MM.1S (cell line): Measurements from ENCODE around the gene PLEKHA7.

ENCODE experiments used
- DNase-seq: peaks from one replicate; pipeline ENCODE4 v3.0.0-alpha.2; 2015
- H2AFZ ChIP-seq: fragments of 300-600 bp; sonication (generic); 2 replicates; pipeline ENCODE4 v1.6.0; 2016; ENCODE audit warnings: antibody characterized with exemption, low read length
- H3F3A ChIP-seq: fragments of 300-600 bp; sonication (generic); 2 replicates; pipeline ENCODE4 v1.6.1; 2016; ENCODE audit warnings: mild to moderate bottlenecking, antibody characterized with exemption, low read length, moderate library complexity, mixed read lengths; ENCODE audit not compliant: insufficient read depth
- H3K27ac ChIP-seq: fragments of 300-600 bp; sonication (generic); 2 replicates; pipeline ENCODE4 v1.5.1; 2016; ENCODE audit warnings: mild to moderate bottlenecking, low read length
- H3K27me3 ChIP-seq: fragments of 300-600 bp; sonication (generic); replicated peaks from 2 replicates; pipeline ENCODE4 v1.6.0; 2016; ENCODE audit warnings: low read length; ENCODE audit not compliant: insufficient read depth
- H3K36me3 ChIP-seq: fragments of 300-600 bp; sonication (generic); replicated peaks from 2 replicates; pipeline ENCODE4 v1.6.1; 2016; ENCODE audit warnings: mild to moderate bottlenecking, low read length, mixed read lengths; ENCODE audit not compliant: insufficient read depth
- H3K4me1 ChIP-seq: fragments of 300-600 bp; sonication (generic); 2 replicates; pipeline ENCODE4 v1.6.1; 2016; ENCODE audit warnings: low read length, mixed read lengths
- H3K4me2 ChIP-seq: fragments of 300-600 bp; sonication (generic); 2 replicates; pipeline ENCODE4 v1.6.0; 2016; ENCODE audit warnings: low read depth, low read length
- H3K4me3 ChIP-seq: fragments of 300-600 bp; sonication (generic); 2 replicates; pipeline ENCODE4 v1.5.1; 2016; ENCODE audit warnings: low read length, mixed read lengths
- H3K79me2 ChIP-seq: fragments of 300-600 bp; sonication (generic); 2 replicates; pipeline ENCODE4 v1.6.1; 2016; ENCODE audit warnings: mixed run types, low read length, mixed read lengths
- H3K9ac ChIP-seq: fragments of 300-600 bp; sonication (generic); 2 replicates; pipeline ENCODE4 v1.6.1; 2016; ENCODE audit warnings: low read length, mixed read lengths
- H3K9me2 ChIP-seq: fragments of 300-600 bp; sonication (generic); replicated peaks from 2 replicates; pipeline ENCODE4 v1.6.1; 2016; ENCODE audit warnings: mild to moderate bottlenecking, low read length, mixed read lengths; ENCODE audit not compliant: insufficient read depth
- H3K9me3 ChIP-seq: fragments of 300-600 bp; sonication (generic); replicated peaks from 2 replicates; pipeline ENCODE4 v1.6.1; 2016; ENCODE audit warnings: mild to moderate bottlenecking, low read length, mixed read lengths; ENCODE audit not compliant: insufficient read depth
- H4K20me1 ChIP-seq: fragments of 300-600 bp; sonication (generic); 2 replicates; pipeline ENCODE4 v1.6.1; 2016; ENCODE audit warnings: mild to moderate bottlenecking, low read length, moderate library complexity, mixed read lengths; ENCODE audit not compliant: insufficient read depth
- CTCF ChIP-seq: fragments of 300-600 bp; sonication (generic); IDR thresholded peaks from 2 replicates; pipeline ENCODE4 v1.5.1; 2016; ENCODE audit warnings: antibody characterized with exemption, low read length, mixed read lengths
- EZH2 ChIP-seq: fragments of 300-600 bp; sonication (generic); optimal IDR thresholded peaks from 2 replicates; pipeline ENCODE3; 2017; ENCODE audit warnings: low read depth, mild to moderate bottlenecking, antibody characterized with exemption, low read length, mixed read lengths
- EZH2phosphoT487 ChIP-seq: fragments of 300-600 bp; sonication (generic); IDR thresholded peaks from 2 replicates; pipeline ENCODE4 v1.6.1; 2018; ENCODE audit warnings: antibody characterized with exemption, low read length

Gene PLEKHA7

DNA sequence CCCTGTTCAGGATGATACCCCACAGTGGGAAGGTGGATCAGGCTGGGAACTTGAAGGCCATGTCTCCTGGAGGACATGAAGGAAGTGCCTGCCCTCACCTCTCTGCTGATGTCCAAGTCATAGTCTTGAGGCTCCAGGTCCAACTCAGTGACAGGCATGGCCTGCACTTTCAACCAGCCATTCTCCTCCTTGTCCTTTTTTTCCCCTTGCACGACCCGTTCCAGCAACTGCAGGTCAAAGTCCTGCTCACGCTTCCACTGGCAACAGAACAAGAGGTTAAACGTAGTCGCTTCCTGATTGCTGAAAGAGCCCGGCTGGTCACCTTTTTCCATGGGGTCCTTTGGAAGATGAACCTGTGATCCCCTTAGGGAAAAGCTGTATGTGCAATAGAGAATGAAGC, 228.1 kb downstream of the PLEKHA7 start:
- no peaks in the 10 kb centered on the region for H3K9me3 ChIP-seq
- no peaks in the 10 kb centered on the region; the same call in 1 of the 2 replicates for H3K36me3 ChIP-seq
- no peak for DNase-seq
- H2AFZ ChIP-seq: no peak overlapping the region
- peaks cover 4% of the 10 kb centered on the region; the same call in 1 of the 2 replicates for H4K20me1 ChIP-seq
- no peak overlapping the region for H3K4me2 ChIP-seq
- no peak overlapping the region for H3K27ac ChIP-seq
- no peaks in the 10 kb centered on the region for H3K79me2 ChIP-seq
- H3K9ac ChIP-seq: no peak overlapping the region
- no peak overlapping the region for H3K4me3 ChIP-seq
- no peaks in the 10 kb centered on the region for H3K27me3 ChIP-seq
- no peaks in the 10 kb centered on the region for H3K9me2 ChIP-seq
- no peaks in the 10 kb centered on the region for H3K4me1 ChIP-seq
- no peaks in the 10 kb centered on the region for H3F3A ChIP-seq
- TF ChIP-seq CTCF: no peak
- TF ChIP-seq EZH2: no peak
- no peak for TF ChIP-seq EZH2phosphoT487

DNA sequence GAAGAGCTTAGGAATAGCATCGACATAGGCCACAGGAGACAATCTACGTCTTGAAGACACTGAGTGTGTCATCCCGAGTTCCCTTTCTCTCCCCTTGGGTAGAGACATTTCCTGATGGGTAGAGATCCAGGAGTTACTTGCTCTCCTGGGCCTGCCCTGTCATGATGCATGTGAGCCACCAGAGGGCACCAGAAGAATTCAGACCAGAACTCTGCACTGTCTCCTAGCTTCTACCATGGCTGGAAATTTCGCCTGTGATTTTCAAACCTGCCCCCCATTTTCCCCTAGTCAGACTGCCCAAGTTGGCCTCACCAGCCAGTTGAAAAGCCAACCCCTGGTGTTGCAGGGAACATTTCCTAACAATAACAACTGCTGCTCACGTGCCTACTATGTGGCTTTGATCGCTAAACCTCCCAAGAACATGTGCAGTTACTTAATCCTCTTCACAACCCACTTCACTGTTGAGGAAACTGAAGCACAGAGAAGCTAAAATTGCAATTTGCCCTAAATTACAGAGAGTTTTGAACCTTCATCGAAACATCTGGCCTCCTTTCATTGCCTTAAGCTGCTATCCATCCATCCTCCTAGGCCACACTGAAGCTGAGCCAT, 228.6 kb downstream of the PLEKHA7 start:
- Histone ChIP-seq H3K79me2 (no peaks in the 10 kb centered on the region), H3K4me1 (no peaks in the 10 kb centered on the region), H3K27me3 (no peaks in the 10 kb centered on the region), H4K20me1 (peaks cover 4% of the 10 kb centered on the region; the same call in 1 of the 2 replicates), H3F3A (no peaks in the 10 kb centered on the region), H3K9me3 (no peaks in the 10 kb centered on the region), H3K27ac (no peak overlapping the region), H2AFZ (no peak overlapping the region), H3K4me2 (no peak overlapping the region), H3K9me2 (no peaks in the 10 kb centered on the region), H3K4me3 (no peak overlapping the region), H3K9ac (no peak overlapping the region), H3K36me3 (no peaks in the 10 kb centered on the region; the same call in 1 of the 2 replicates)
- TF ChIP-seq EZH2 (no peak), CTCF (peak; percentile 85)
- DNase-seq: peak; percentile 47

- H3K9me3 ChIP-seq: no peaks in the 10 kb centered on the region
- H3K36me3 ChIP-seq: no peaks in the 10 kb centered on the region; the same call in 1 of the 2 replicates
- H3K4me1 ChIP-seq: no peaks in the 10 kb centered on the region
- H3K9me2 ChIP-seq: no peaks in the 10 kb centered on the region
- H3K27ac ChIP-seq: no peak overlapping the region
- H3K9ac ChIP-seq: no peak overlapping the region
- H4K20me1 ChIP-seq: peaks cover 4% of the 10 kb centered on the region; the same call in 1 of the 2 replicates
- H3F3A ChIP-seq: no peaks in the 10 kb centered on the region
- H3K79me2 ChIP-seq: no peaks in the 10 kb centered on the region
- TF ChIP-seq CTCF (no peak), EZH2 (no peak), EZH2phosphoT487 (no peak)
- H3K4me3 ChIP-seq: no peak overlapping the region
- DNase-seq: no peak
- H2AFZ ChIP-seq: no peak overlapping the region
- no peak overlapping the region for H3K4me2 ChIP-seq
- no peaks in the 10 kb centered on the region for H3K27me3 ChIP-seq
Observed at GRCh38 chr11:16784666-16785065, 229.5 kb downstream of the PLEKHA7 start.
